GM20000 (cell line): ENCODE measurements around the gene FAM98C.

ENCODE experiments used
- DNase-seq: peaks from one replicate; pipeline ENCODE4 v3.0.0; 2012; ENCODE audit warnings: low spot score
- CTCF ChIP-seq: IDR thresholded peaks from 2 replicates; pipeline ENCODE4 v1.5.1; 2012; ENCODE audit warnings: mild to moderate bottlenecking, control low read depth; ENCODE audit errors: extremely low read depth, missing control alignments

The FAM98C gene

GRCh38 chr19:38425222-38425809 is 22.4 kb downstream of the FAM98C start:
- no peak for DNase-seq

GRCh38 chr19:38425810-38426466 is 23.0 kb downstream of the FAM98C start, which contains the start of gene RASGRP4:
Gene RASGRP4 (minus strand): TSS chr19:38426219. CDS start chr19:38426091, 128 bp downstream.
- no peak for TF ChIP-seq CTCF
- DNase-seq: peak; percentile 56

More at GRCh38 chr19:38425222-38425809, 22.4 kb downstream of the FAM98C start:
- TF ChIP-seq CTCF: no peak

GRCh38 chr19:38427035-38427677 is 24.3 kb downstream of the FAM98C start:
- DNase-seq: peak; percentile 74

GRCh38 chr19:38429055-38429810 is 26.3 kb downstream of the FAM98C start:
- TF ChIP-seq CTCF: no peak
- no peak for DNase-seq

GRCh38 chr19:38429811-38430156 is 26.9 kb downstream of the FAM98C start:
- TF ChIP-seq CTCF: no peak
- no peak for DNase-seq

GRCh38 chr19:38430931-38431330 is 28.0 kb downstream of the FAM98C start:
- DNase-seq: no peak
- no peak for TF ChIP-seq CTCF

GRCh38 chr19:38433268-38433733 is 30.4 kb downstream of the FAM98C start, which contains the start of gene RYR1:
Gene RYR1 (plus strand): TSS chr19:38433691. CDS start chr19:38433830, 139 bp downstream.
- no peak for TF ChIP-seq CTCF
- DNase-seq: peak; percentile 82
